NCI-H2227 treated with DMSO at 0.1 percent for 48 hours (cell line): ENCODE measurements around the gene ELOVL2.
"Not testable (repeated sequence)": the region's sequence is repeated elsewhere in the genome, so short reads cannot be mapped to it uniquely, and the experiment has no call there.

Experiments used
- DNase-seq: peaks from one replicate; lab custom pipeline; 2025; lab: John Stamatoyannopoulos, UW

Gene ELOVL2

GRCh38 chr6:11021003-11021402, 23.1 kb downstream of the ELOVL2 start:
- DNase-seq, result no peak

GRCh38 chr6:11018225-11018624, 25.9 kb downstream of the ELOVL2 start:
- no peak for DNase-seq

GRCh38 chr6:11017090-11017489, 27.0 kb downstream of the ELOVL2 start:
- no peak for DNase-seq

GRCh38 chr6:11016452-11016851, 27.7 kb downstream of the ELOVL2 start:
- no peak for DNase-seq

GRCh38 chr6:11015102-11015501, 29.0 kb downstream of the ELOVL2 start:
- no peak for DNase-seq

- DNase-seq, result no peak
These were observed 30.4 kb downstream of the ELOVL2 start for GRCh38 chr6:11013721-11014070.

- no peak for DNase-seq
These were observed 31.0 kb downstream of the ELOVL2 start for GRCh38 chr6:11012976-11013720.

GRCh38 chr6:11012295-11012754, 31.8 kb downstream of the ELOVL2 start:
- DNase-seq, result no peak

GRCh38 chr6:11011787-11012234, 32.3 kb downstream of the ELOVL2 start:
- DNase-seq, result no peak

- no peak for DNase-seq
These were observed 34.8 kb downstream of the ELOVL2 start for GRCh38 chr6:11009353-11009752.

GRCh38 chr6:11008821-11009220, 35.3 kb downstream of the ELOVL2 start:
- no peak for DNase-seq

GRCh38 chr6:11007715-11008608, 36.1 kb downstream of the ELOVL2 start:
- no peak for DNase-seq

- DNase-seq, result no peak
These were observed 38.0 kb downstream of the ELOVL2 start for GRCh38 chr6:11006061-11006460.

- not testable (repeated sequence) for DNase-seq
These were observed 40.8 kb downstream of the ELOVL2 start for GRCh38 chr6:11003297-11003696.

GRCh38 chr6:11002176-11002575, 41.9 kb downstream of the ELOVL2 start:
- no peak for DNase-seq

GRCh38 chr6:10999994-11000393, 44.1 kb downstream of the ELOVL2 start:
- DNase-seq, result no peak

GRCh38 chr6:10995114-10995707, 48.9 kb downstream of the ELOVL2 start:
- no peak for DNase-seq

GRCh38 chr6:10993896-10994295, 50.2 kb downstream of the ELOVL2 start:
- no peak for DNase-seq

GRCh38 chr6:10991115-10991514, 53.0 kb downstream of the ELOVL2 start:
- no peak for DNase-seq

- no peak for DNase-seq
These were observed 54.5 kb downstream of the ELOVL2 start for GRCh38 chr6:10989587-10989986.

GRCh38 chr6:10984959-10985358, 59.1 kb downstream of the ELOVL2 start:
- not testable (repeated sequence) for DNase-seq

GRCh38 chr6:10981409-10981808, 62.7 kb downstream of the ELOVL2 start:
- DNase-seq, result no peak

GRCh38 chr6:10979603-10980002, 64.5 kb downstream of the ELOVL2 start:
- DNase-seq, result no peak
